Neural cell (in vitro differentiated cells): Measurements from ENCODE around the gene CDH16. TPM values are rescaled to one million over a fixed set of nuclear protein-coding genes. Genes with fewer than 3 reads are reported as not detected.

ENCODE experiments used
- H2AFZ ChIP-seq: fragments of 200-600, 300-800 bp; sonication (generic), shearing (Covaris generic); 2 replicates; pipeline ENCODE4 v1.6.0; 2014; ENCODE audit warnings: low read depth, mild to moderate bottlenecking, antibody characterized with exemption, low read length, moderate library complexity
- H3F3A ChIP-seq: fragments of 200-600 bp; shearing (Covaris generic); 2 replicates; pipeline ENCODE4 v1.6.1; 2016; ENCODE audit warnings: mild to moderate bottlenecking, moderate library complexity, mixed read lengths, antibody characterized with exemption, low read length; ENCODE audit not compliant: insufficient read depth, poor library complexity, severe bottlenecking
- H3K27ac ChIP-seq: fragments of 200-600, 300-800 bp; sonication (generic), shearing (Covaris generic); 2 replicates; pipeline ENCODE4 v1.5.1; 2014; ENCODE audit warnings: mild to moderate bottlenecking, low read length, moderate library complexity
- H3K27me3 ChIP-seq: fragments of 300-800, 200-600 bp; sonication (generic), shearing (Covaris generic); 2 replicates; pipeline ENCODE4 v1.6.0; 2014; ENCODE audit warnings: mild to moderate bottlenecking, low read depth, low read length, moderate library complexity; ENCODE audit not compliant: insufficient read depth
- H3K36me3 ChIP-seq: fragments of 300-800, 200-600 bp; sonication (generic), shearing (Covaris generic); 2 replicates; pipeline ENCODE4 v1.5.1; 2014; ENCODE audit warnings: mild to moderate bottlenecking, antibody characterized with exemption, low read length, moderate library complexity; ENCODE audit not compliant: insufficient read depth
- H3K4me2 ChIP-seq: fragments of 300-800, 200-600 bp; sonication (generic), shearing (Covaris generic); 2 replicates; pipeline ENCODE4 v1.6.0; 2014; ENCODE audit warnings: mild to moderate bottlenecking, low read length
- H3K4me3 ChIP-seq: fragments of 300-800, 200-600 bp; sonication (generic), shearing (Covaris generic); 2 replicates; pipeline ENCODE4 v1.5.1; 2014; ENCODE audit warnings: mild to moderate bottlenecking, low read length, moderate library complexity
- H3K79me2 ChIP-seq: fragments of 200-600 bp; shearing (Covaris generic); replicated peaks from 2 replicates; pipeline ENCODE4 v1.6.0; 2014; ENCODE audit warnings: mild to moderate bottlenecking, low read length, moderate library complexity; ENCODE audit not compliant: insufficient read depth
- H3K9ac ChIP-seq: fragments of 300-800, 200-600 bp; sonication (generic), shearing (Covaris generic); 2 replicates; pipeline ENCODE4 v1.6.1; 2016; ENCODE audit warnings: mild to moderate bottlenecking, low read length, mixed read lengths
- H3K9me2 ChIP-seq: fragments of 200-600 bp; shearing (Covaris generic); 2 replicates; pipeline ENCODE4 v1.6.1; 2016; ENCODE audit warnings: mild to moderate bottlenecking, low read length, mixed read lengths; ENCODE audit not compliant: insufficient read depth
- H3K9me3 ChIP-seq: fragments of 200-600, 300-800 bp; sonication (generic), shearing (Covaris generic); 2 replicates; pipeline ENCODE4 v1.6.1; 2016; ENCODE audit warnings: mild to moderate bottlenecking, mixed run types, low read length, moderate library complexity, mixed read lengths
- H4K20me1 ChIP-seq: fragments of 200-600 bp; shearing (Covaris generic); 2 replicates; pipeline ENCODE4 v1.6.1; 2016; ENCODE audit warnings: mild to moderate bottlenecking, mixed run types; ENCODE audit not compliant: insufficient read depth
- CTCF ChIP-seq: fragments of 450-650 bp; IDR thresholded peaks from 2 replicates; pipeline ENCODE4 v1.5.1; 2014; ENCODE audit warnings: antibody characterized with exemption, mild to moderate bottlenecking, moderate library complexity; ENCODE audit not compliant: poor library complexity, severe bottlenecking
- EP300 ChIP-seq: fragments of 450-650 bp; conservative IDR thresholded peaks from 2 replicates; pipeline ENCODE4 v1.6.1; 2014; ENCODE audit warnings: antibody characterized with exemption, mild to moderate bottlenecking, moderate library complexity; ENCODE audit not compliant: poor library complexity, severe bottlenecking
- EZH2 ChIP-seq: fragments of 200-600, 300-800 bp; shearing (Covaris generic), sonication (generic); IDR thresholded peaks from 2 replicates; pipeline ENCODE4 v1.6.1; 2014; ENCODE audit warnings: antibody characterized with exemption, low read length, borderline replicate concordance, mild to moderate bottlenecking; ENCODE audit not compliant: insufficient read depth, poor library complexity, severe bottlenecking
- MXI1 ChIP-seq: fragments of 450-650 bp; conservative IDR thresholded peaks from 2 replicates; pipeline ENCODE4 v1.6.1; 2014; ENCODE audit warnings: antibody characterized with exemption, mild to moderate bottlenecking; ENCODE audit not compliant: poor library complexity, severe bottlenecking
- POLR2AphosphoS5 ChIP-seq: IDR thresholded peaks from 2 replicates; pipeline ENCODE4 v1.6.1; 2012
- RAD21 ChIP-seq: fragments of 450-650 bp; conservative IDR thresholded peaks from 2 replicates; pipeline ENCODE4 v1.6.1; 2014; ENCODE audit warnings: antibody characterized with exemption, mild to moderate bottlenecking, moderate library complexity
- REST ChIP-seq: IDR thresholded peaks from 2 replicates; pipeline ENCODE4 v1.6.1; 2012; ENCODE audit warnings: borderline replicate concordance
- SMC3 ChIP-seq: fragments of 450-650 bp; conservative IDR thresholded peaks from 2 replicates; pipeline ENCODE4 v1.6.1; 2014; ENCODE audit warnings: antibody characterized with exemption, mild to moderate bottlenecking, moderate library complexity; ENCODE audit not compliant: poor library complexity
- TAF1 ChIP-seq: IDR thresholded peaks from 2 replicates; pipeline ENCODE4 v1.6.1; 2012; ENCODE audit warnings: low read depth
- polyA plus RNA-seq: library from polyadenylated mRNA; depleted of rRNA; stranded (reverse); fragments of >200 nt; gene quantifications from 2 replicates; pipeline ENCODE4 v1.2.3, GENCODE V29; 2014

Gene CDH16
- polyA plus RNA-seq, 1 donor from 2014 or later, result not detected

GRCh38 chr16:66949472-66949871, 30.8 kb upstream of the CDH16 start:
- H3K79me2 ChIP-seq, result no peaks in the 10 kb centered on the region
- no peak overlapping the region for H3K4me3 ChIP-seq
- H3K4me2 ChIP-seq, result no peak overlapping the region
- no peaks in the 10 kb centered on the region for H4K20me1 ChIP-seq
- TF ChIP-seq POLR2AphosphoS5 (no peak), SMC3 (no peak), MXI1 (no peak), RAD21 (no peak), TAF1 (no peak), CTCF (no peak), REST (no peak), EP300 (no peak), EZH2 (no peak)
- peaks cover 36% of the 10 kb centered on the region for H3K27me3 ChIP-seq
- no peaks in the 10 kb centered on the region for H3K9me3 ChIP-seq
- no peaks in the 10 kb centered on the region for H3F3A ChIP-seq
- H3K27ac ChIP-seq, result no peak overlapping the region
- H2AFZ ChIP-seq, result no peak overlapping the region
- H3K9me2 ChIP-seq, result no peaks in the 10 kb centered on the region
- no peak overlapping the region for H3K9ac ChIP-seq
- H3K36me3 ChIP-seq, result no peaks in the 10 kb centered on the region

GRCh38 chr16:66948837-66949225, 30.1 kb upstream of the CDH16 start:
- Histone ChIP-seq H3K79me2 (no peaks in the 10 kb centered on the region), H3K4me2 (no peak overlapping the region), H3K9me3 (no peaks in the 10 kb centered on the region), H3F3A (no peaks in the 10 kb centered on the region), H4K20me1 (no peaks in the 10 kb centered on the region), H3K4me3 (no peak overlapping the region), H3K9ac (no peak overlapping the region), H3K27ac (no peak overlapping the region), H2AFZ (no peak overlapping the region), H3K9me2 (no peaks in the 10 kb centered on the region), H3K36me3 (no peaks in the 10 kb centered on the region), H3K27me3 (peaks cover 36% of the 10 kb centered on the region)
- TF ChIP-seq EZH2, result no peak
- no peak for TF ChIP-seq TAF1
- TF ChIP-seq SMC3, result no peak
- no peak for TF ChIP-seq MXI1
- TF ChIP-seq EP300, result no peak
- TF ChIP-seq CTCF, result no peak
- no peak for TF ChIP-seq POLR2AphosphoS5
- no peak for TF ChIP-seq RAD21
- TF ChIP-seq REST, result no peak
